NCI-H446 treated with DMSO at 0.1 percent for 48 hours (cell line): Measurements from ENCODE around the gene MATN1.

ENCODE experiments used
- DNase-seq: peaks from one replicate; lab custom pipeline; 2025; lab: John Stamatoyannopoulos, UW

MATN1 gene

DNA sequence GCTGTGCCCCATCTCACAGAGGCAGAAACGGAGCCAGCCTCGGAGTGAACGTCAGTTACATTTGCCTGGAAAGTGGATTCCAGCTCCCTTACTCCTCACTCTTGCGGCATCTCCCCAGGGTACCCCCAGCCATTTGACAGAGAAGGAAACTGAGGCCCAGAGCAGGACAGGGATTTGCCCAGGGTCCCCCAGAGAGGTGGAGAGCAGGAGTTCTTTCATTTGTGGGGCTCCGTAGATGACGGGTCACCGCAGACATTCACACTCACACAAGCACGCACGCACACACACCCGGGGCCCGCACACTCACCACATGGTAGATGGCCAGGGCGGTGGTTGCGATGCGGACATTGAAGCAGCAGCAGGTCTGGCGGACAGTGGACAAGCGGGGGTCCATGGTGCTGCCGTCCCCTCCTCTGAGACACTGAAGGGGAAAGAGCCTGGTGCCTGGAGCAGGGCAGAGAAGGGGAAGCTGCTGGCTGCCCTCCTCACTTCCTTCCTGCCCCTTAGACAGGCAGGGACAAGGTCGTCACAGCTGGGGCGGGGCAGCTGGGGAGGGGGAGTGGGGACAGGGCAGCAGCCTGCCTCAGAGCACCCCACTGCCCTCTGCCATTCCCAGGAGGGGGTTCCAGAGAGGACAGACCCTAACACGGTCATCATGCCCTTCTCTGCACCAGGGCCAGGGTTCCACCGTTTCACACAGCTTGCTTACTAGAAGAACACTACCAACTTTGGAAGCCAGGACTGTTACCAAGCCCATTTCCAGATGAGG lies 34.2 kb upstream of the MATN1 start, which contains the start of gene LAPTM5:
LAPTM5 (minus strand) TSS at position 423 of the 769 bp plus-strand sequence; CDS start at position 394, 29 bp downstream.
- no peak for DNase-seq

GRCh38 chr1:30756545-30757351 lies 33.4 kb upstream of the MATN1 start:
- no peak for DNase-seq

DNA sequence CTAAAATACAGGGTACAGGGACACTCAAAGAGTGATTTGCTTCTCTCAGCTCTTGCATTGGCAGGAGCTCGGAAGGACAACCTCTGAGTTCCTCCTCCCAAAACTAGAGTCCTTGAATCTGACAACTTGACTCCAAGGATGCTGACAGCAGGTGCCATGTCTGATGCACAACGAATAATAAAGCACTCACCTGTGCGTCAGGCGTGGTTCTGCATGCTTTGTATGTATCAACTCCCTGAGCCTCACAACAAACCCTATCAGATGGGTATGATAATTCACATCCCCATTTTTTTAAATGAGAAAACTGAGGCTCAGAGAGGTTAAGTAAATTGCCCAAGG lies 32.8 kb upstream of the MATN1 start:
- no peak for DNase-seq

DNA sequence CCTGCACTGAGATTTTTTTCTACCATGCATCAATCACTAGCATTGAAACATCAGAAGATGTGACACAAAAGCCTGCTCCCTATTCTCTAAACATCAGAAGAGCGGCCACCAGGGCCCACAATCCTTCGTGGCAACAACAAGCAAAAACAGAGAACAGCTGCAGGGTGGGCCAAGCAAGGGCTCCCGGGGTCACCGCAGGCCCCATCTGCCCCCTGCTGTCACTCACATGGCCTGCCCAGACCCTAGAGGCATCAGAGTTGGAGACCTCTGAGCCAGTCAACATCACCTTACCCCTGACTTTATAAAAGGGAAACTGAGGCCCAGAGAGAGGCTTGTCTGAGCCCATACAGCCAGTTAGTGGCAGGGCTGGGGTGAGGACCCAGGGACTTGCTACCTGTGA lies 32.4 kb upstream of the MATN1 start:
- DNase-seq, result no peak

- DNase-seq, result no peak
These were observed 31.9 kb upstream of the MATN1 start for GRCh38 chr1:30755334-30755733.

GRCh38 chr1:30754684-30755171 lies 31.3 kb upstream of the MATN1 start:
- no peak for DNase-seq

- no peak for DNase-seq
These were observed 30.3 kb upstream of the MATN1 start for GRCh38 chr1:30753660-30754123.

DNA sequence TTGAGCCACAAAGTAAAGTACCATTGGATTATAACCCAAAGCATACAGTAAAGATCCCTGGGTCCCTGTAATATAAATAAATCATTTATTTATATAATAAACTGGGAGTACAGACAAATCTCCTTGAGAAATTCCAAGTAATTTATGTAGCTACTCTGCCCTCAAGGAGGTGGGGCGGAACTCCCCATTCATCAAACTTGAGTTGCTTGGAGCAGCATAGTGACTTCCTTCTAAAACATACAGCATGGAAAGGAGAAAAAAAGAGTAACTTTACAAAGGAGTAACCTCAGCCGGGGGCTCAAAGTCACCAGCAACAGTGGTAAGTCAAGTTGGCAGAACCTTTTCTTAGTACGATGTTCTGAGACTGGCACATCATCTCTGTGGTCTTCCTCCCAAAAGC lies 29.7 kb upstream of the MATN1 start:
- no peak for DNase-seq

GRCh38 chr1:30752651-30752908 lies 29.2 kb upstream of the MATN1 start:
- DNase-seq, result no peak

GRCh38 chr1:30751830-30752650 lies 28.7 kb upstream of the MATN1 start:
- no peak for DNase-seq

DNA sequence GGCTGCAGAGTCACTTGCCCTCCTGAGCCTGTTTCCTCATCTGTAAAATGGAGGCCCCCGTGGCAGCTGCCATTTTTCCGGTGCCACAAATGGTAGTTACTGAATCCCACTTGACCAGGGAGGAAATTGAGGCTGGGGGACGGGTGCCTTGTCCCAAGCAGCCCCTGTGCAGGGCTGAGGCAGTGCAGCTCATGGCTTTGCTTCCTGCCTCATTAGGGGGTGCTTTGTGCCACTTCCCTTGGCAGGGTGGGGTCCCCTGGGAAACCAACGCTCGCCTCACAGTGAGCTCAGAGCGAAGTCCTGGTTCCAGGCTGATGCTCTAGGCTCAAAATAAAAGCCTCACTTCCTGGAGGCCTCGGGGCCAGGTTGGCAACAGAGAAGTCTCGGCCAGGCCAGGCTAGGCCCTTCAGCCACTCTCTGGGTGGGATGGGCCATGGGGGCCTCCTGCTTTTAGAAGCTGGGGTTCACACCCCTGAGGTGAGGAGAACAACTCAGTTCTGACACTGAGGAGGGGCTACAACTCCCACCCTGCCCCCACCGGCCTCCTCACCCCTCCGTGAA lies 27.4 kb upstream of the MATN1 start:
- no peak for DNase-seq

DNA sequence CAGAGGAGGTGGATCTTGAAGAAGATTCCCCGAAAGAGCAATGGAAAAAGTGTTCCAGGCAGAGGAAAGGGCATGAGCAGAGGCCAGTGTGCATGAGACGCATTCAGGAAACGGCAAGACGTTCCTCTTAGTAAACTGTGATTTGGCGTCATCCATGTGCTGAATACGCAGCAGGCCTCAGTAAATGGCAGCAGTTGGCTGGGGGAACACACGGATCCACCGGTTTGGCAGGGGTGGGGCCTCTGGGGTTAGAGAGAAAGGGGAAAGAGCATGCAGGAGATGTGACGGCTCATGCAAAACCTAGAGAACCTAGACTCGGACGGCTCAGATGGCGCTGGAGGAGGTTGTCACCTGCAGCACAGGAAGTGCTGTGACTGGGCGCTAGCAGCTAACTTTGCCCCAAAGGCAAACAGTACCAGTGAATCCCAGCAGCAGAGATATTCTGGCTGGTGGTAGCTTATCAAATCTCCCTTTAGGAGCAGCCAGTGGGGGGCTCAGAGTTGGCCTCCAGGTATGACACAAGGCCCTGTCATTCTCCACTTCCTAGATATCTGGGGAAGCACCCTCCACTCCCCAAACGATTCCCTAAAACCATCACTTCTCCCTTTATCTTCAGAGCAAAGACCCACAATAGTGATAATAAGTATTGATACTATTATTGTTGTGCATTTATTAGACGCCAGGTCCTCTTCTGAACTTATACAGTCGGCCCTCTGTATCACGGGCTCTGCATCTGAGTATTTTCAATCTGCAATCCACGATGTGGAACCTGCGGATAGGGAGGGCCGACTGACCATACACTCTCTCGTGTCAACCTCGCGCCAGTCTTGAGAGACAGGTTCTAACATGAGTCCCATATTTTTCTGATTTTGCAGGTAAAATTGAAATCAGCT lies 26.6 kb upstream of the MATN1 start:
- no peak for DNase-seq

GRCh38 chr1:30748699-30749401 lies 25.5 kb upstream of the MATN1 start:
- DNase-seq, result no peak

- DNase-seq, result peak; percentile 51
These were observed 24.8 kb upstream of the MATN1 start for GRCh38 chr1:30748098-30748698.

DNA sequence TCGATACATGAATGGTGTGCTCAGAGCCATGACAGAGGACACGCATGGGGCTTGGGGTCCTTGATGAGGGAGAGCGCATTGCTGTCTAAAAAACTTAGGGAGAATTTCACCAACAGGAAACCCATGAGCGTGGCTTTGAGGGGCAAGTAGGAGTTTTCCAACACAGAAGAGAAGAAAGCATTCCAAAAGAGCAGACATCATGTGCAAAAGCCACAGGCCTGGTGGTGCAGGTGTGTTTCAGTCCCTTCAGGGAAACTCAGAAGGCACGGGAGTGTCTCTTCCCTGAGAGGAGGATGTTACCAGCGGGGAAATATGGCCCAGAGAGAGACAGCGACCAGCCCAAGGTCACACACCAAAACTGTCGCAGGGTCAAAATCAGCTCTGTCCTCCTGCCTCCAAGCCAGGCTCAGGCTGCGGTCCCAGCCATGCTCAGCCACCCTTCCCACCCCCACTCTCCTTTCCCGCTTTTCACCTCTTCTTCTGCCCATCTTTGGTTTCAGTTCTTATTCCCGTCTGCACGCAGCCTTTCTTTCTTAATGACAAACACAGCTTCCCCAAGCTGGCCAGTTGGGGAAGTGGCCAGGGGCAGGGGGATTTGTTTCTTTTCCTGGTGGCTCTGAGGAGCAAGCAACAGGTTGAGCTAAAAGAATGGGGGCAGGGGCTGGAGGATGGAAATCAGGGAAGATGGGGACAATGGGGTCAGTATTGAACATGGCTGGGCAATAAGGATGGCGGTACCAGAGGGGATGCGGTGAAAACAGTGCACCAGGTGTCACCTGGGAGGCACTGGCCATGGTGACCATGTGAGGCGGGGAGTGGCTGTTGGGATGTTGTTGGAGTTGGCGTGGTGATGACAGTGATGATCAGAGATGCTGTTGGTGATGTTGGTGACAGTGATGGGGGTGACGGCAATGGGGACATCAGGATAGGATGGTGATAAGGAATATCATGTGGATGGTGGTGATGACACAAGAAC lies 23.9 kb upstream of the MATN1 start:
- DNase-seq, result no peak

DNA sequence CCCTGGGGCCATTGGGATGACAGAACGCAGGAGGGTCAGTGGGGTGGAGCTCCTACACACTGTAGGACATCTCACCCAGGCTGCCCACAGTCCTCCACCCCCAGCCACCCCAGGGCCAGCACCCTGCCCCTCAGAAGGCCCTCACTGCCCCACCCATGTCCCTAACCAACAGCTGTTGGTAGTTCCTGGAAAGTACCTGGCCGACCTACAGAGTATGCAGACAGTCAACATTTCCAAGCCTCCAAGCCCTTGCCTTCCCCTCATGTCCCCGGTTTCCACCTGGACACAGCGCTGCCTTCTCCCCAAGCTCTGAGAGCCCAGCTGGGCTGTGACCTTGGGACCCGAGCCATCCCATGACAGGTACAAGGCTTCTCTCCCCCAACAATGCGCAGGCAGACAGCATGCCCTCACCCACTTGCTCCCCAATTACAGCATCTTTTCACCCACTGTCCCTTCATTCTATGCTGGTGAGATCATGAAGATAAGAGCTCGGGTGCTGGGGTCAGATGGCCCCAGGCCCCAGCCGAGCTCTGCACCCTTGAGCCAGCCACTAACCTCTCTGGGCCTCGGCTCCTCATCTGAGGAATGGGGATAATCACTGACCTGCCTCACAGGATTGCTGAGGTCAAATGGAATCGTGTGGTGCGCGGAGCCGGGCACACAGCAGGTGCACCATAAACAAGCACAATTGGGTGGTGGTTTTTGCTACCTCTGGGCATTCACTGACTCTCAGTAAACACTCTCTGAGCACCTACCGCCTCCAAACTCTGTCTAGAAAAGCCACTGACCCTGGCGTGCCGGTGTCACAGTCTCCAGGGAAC lies 23.0 kb upstream of the MATN1 start:
- no peak for DNase-seq

DNA sequence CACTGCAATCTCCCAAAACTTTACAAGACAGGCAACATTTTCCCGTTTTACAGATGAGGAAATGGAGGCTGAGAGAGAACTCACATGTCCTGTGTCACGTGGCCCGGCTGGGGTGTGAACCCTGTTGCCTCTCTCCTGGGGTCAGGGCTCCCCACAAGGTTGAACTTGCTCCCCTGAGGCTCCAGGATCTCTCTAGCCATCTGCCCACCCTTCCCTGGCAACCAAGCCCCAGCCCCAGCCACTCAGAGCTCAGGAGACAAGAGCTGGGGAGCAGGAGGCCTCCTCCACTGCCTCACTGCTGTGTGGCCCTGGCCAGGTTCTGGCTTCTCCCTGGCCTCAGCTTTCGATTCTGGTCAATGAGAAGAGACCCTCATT lies 22.4 kb upstream of the MATN1 start:
- DNase-seq, result no peak
